Upper lobe of right lung (tissue), 1 donor: ENCODE data around the gene ZNF319. TPM values are rescaled to one million over a fixed set of nuclear protein-coding genes. Genes with fewer than 3 reads are reported as not detected.

Experiments used
- ATAC-seq: fragments of 200-7000 bp; cut with Tn5 transposase; one replicate; pipeline ENCODE4 v1.9.1; 2020; ENCODE audit warnings: mild to moderate bottlenecking, moderate library complexity
- DNase-seq: peaks from one replicate; pipeline ENCODE4 v3.0.0-alpha.2; 2020
- H3K27ac ChIP-seq: fragments of 200-600 bp; one replicate; pipeline ENCODE4 v1.8.0; 2022
- H3K27me3 ChIP-seq: fragments of 200-600 bp; one replicate; pipeline ENCODE4 v1.8.0; 2022; ENCODE audit warnings: mild to moderate bottlenecking
- H3K36me3 ChIP-seq: fragments of 200-600 bp; one replicate; pipeline ENCODE4 v1.8.0; 2022
- H3K4me1 ChIP-seq: fragments of 200-600 bp; one replicate; pipeline ENCODE4 v1.8.0; 2022
- H3K4me3 ChIP-seq: fragments of 200-600 bp; one replicate; pipeline ENCODE4 v1.8.0; 2022; ENCODE audit warnings: mild to moderate bottlenecking
- H3K9me3 ChIP-seq: fragments of 200-600 bp; one replicate; pipeline ENCODE4 v1.8.0; 2022
- intact Hi-C: fragments of 100-400 bp; cut with DNase I; formaldehyde crosslinking; loops from one replicate; pipeline ENCODE4 v1.11.0; 2022
- total RNA-seq: library from RNA; stranded (reverse); fragmentation: NEBNext Ultra II Directional; extraction: Animal tissue kit (Norgen Biotek cat#: 25700); gene quantifications from one replicate; pipeline ENCODE4 v1.2.1, GENCODE V29; 2021
- TF ChIP-seq, protein P1 (sequence below): fragments of 200-600 bp; IDR thresholded peaks from one replicate; pipeline ENCODE4 v1.8.0; 2022; ENCODE audit warnings: antibody characterized with exemption
- donor health status: DM: no; HTN: yes; CAD: no; lungs with severe emphysema.

The ZNF319 gene
- total RNA-seq, 1 donor from 2014 or later = 10.6 TPM

DNA sequence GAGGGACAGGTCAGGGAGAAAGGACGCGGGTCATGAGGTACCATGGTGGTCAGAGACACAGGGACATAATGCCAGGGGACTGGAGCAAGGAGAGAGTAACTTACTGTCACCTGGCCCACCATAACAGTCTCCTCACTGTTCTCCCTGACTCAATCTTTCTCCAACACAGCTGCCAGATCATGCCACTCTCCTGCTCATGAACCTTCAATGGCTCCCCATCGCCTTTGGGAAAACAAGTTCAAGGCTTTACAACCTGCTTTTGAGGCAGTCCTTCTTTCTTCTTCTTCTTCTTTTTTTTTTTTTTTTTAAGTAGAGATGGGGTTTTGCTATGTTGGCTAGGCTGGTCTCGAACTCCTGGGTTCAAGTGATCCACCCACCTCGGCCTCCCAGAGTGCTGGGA is 52.4 kb downstream of the ZNF319 start:
- Histone ChIP-seq H3K4me3 (no peak overlapping the region), H3K9me3 (no peaks in the 10 kb centered on the region), H3K27ac (no peak overlapping the region), H3K27me3 (no peaks in the 10 kb centered on the region), H3K36me3 (no peaks in the 10 kb centered on the region), H3K4me1 (peaks cover 4% of the 10 kb centered on the region)
- TF ChIP-seq, protein P1, sequence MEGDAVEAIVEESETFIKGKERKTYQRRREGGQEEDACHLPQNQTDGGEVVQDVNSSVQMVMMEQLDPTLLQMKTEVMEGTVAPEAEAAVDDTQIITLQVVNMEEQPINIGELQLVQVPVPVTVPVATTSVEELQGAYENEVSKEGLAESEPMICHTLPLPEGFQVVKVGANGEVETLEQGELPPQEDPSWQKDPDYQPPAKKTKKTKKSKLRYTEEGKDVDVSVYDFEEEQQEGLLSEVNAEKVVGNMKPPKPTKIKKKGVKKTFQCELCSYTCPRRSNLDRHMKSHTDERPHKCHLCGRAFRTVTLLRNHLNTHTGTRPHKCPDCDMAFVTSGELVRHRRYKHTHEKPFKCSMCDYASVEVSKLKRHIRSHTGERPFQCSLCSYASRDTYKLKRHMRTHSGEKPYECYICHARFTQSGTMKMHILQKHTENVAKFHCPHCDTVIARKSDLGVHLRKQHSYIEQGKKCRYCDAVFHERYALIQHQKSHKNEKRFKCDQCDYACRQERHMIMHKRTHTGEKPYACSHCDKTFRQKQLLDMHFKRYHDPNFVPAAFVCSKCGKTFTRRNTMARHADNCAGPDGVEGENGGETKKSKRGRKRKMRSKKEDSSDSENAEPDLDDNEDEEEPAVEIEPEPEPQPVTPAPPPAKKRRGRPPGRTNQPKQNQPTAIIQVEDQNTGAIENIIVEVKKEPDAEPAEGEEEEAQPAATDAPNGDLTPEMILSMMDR = no peak
- intact Hi-C loops = no loop called here
- ATAC-seq (no peak), DNase-seq (no peak)

DNA sequence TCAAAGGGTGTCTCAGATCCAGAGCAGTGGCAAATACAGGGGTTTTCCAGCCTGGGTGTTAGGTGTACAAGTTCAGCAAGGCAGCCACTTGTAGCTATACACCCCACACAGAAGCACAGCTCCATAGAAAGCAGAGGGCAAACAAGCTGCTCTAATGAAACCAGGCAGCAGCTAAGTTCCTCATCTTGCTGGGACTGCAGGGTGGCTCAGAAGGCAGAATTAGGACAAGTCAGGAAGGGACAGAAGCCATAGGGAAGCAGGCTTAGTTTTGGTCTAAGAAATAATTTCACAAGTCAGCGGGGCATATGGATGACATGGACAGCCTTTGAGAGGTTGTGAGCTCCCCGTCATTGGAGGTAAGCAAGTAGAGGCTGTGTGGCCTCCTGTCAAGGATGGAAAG is 53.2 kb downstream of the ZNF319 start:
- no peaks in the 10 kb centered on the region for H3K36me3 ChIP-seq
- peak; percentile 12 for ATAC-seq

DNA sequence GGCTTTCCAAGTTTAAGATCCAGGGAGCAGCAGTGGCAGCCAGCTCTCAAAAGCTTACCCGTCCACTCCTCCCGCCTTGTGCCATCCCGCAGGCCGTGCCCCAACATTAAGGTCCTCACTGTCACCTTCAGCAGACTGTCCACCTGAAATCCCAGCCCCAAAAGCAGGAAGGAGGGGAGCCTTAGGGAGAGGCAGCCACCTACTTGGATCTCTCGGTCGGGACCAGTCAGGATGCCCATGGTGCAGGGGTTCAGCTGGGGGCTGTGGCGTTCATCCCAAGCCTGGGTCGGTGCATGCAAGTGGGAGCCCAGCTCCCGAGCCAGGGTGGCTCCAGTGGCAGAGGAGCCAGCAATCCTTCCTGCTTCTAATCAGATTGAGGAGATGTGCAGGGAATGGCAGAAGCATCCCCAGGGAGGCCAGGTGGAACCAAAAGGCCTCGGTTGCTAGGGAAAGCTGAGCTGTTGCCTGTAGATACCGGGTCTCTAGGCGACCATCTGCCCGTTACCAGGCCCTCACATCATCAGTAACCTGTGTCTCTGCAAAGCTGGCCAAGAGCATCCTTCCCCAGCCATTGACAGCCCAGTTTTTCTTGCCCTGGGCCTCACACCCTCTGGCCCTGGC is 54.2 kb downstream of the ZNF319 start:
- no peak overlapping the region for H3K27ac ChIP-seq
- no peak for ATAC-seq
- no peaks in the 10 kb centered on the region for H3K36me3 ChIP-seq
- TF ChIP-seq, protein P1 = no peak
- no peaks in the 10 kb centered on the region for H3K9me3 ChIP-seq
- H3K27me3 ChIP-seq = no peaks in the 10 kb centered on the region
- H3K4me1 ChIP-seq = peaks cover under 1% of the 10 kb centered on the region
- intact Hi-C loops = no loop called here
- no peak overlapping the region for H3K4me3 ChIP-seq
- DNase-seq = no peak

More for the DNA sequence above, 53.2 kb downstream of the ZNF319 start:
- TF ChIP-seq, protein P1 = no peak
- H3K4me3 ChIP-seq = no peak overlapping the region
- no peaks in the 10 kb centered on the region for H3K9me3 ChIP-seq
- no peaks in the 10 kb centered on the region for H3K27me3 ChIP-seq
- no peak for DNase-seq
- intact Hi-C loops = no loop called here
- no peak overlapping the region for H3K27ac ChIP-seq
- no peaks in the 10 kb centered on the region for H3K4me1 ChIP-seq

DNA sequence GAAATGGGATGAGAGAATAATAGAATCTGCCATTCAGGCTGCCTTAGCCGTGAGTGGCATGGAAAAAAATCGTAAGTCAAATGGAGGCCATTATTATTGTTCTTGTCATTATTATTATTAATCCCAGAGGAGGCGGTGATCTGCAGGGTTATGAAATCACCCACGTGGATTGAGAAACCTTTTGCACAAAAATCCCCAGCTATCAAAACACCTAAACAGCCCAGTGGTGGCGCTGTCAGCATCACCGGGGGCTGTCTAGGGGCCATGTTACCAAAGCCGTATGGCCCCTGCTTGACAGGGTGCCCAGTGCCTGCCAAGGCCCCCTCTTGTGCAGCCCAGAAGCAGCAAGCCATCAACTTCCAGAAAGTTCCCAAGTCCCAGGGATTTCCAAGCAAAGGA is 54.7 kb downstream of the ZNF319 start:
- intact Hi-C loops = no loop called here
- no peak for DNase-seq
- ATAC-seq = no peak

DNA sequence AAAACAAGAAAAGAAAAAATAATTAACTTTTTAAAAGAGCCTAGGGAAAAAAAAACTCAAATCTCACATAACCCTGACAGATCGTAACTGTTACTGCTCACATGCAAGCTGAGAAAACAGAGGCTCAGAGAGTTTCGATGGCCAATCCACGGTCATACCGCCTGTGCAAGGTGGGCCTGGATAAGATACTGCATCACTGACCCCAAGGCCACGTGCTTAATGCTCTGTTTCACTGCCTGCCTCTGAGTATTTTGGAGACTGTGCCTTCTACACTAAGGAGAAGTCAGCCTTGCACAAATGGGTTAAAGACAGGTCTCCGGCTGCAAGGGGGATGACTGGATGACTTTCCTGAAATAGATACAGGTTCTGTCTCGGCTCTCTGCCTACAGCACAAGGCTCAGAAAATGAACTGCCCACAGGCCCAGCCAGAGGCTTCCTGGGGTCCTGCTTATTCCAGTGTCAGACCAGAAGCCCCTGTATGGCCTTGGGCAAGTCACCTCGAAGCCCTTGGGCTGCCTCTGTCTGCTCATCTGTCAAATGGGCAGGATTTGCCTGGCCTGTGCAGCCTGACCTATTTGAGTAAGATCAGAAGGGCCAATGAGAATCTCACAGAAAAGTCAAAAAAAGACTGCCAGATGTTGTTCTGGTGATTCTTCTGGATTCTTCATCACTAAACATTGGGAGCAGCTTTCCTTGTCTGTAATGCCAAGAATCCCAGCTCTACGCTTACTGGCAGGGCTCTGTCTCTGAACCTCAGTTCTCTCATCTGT is 55.3 kb downstream of the ZNF319 start:
- intact Hi-C loops = no loop called here
- Histone ChIP-seq H3K27me3 (no peaks in the 10 kb centered on the region), H3K9me3 (no peaks in the 10 kb centered on the region), H3K36me3 (no peaks in the 10 kb centered on the region), H3K27ac (no peak overlapping the region), H3K4me3 (no peak overlapping the region), H3K4me1 (peaks cover 6% of the 10 kb centered on the region)
- ATAC-seq (no peak), DNase-seq (no peak)
- TF ChIP-seq, protein P1 = no peak

More for the DNA sequence above, 54.7 kb downstream of the ZNF319 start:
- Histone ChIP-seq H3K4me1 (peaks cover 6% of the 10 kb centered on the region), H3K36me3 (no peaks in the 10 kb centered on the region), H3K4me3 (no peak overlapping the region), H3K27me3 (no peaks in the 10 kb centered on the region), H3K9me3 (no peaks in the 10 kb centered on the region), H3K27ac (no peak overlapping the region)
- TF ChIP-seq, protein P1 = no peak

Other genes starting within 250 kb of the ZNF319 start
- 99.1 TPM for gene KIFC3, start 198.2 kb downstream of the ZNF319 start, total RNA-seq
- gene CNGB1, start 29.5 kb downstream of the ZNF319 start, total RNA-seq = not detected
- gene USB1, start 735 bp upstream of the ZNF319 start, total RNA-seq = 37.4 TPM
- 25.2 TPM for gene MMP15, start 25.1 kb upstream of the ZNF319 start, total RNA-seq
- gene CFAP20, start 128.7 kb upstream of the ZNF319 start, total RNA-seq = 24.8 TPM
- 69.0 TPM for gene CSNK2A2, start 197.4 kb upstream of the ZNF319 start, total RNA-seq